ENCODE measurements around the gene CBLN2. TPM values are rescaled to one million over a fixed set of nuclear protein-coding genes. Genes with fewer than 3 reads are reported as not detected.

CBLN2 gene
- total RNA-seq, 1 donor from 2014 or later = not detected

- Histone ChIP-seq H3K27ac (no peak overlapping the region), H3K4me1 (no peaks in the 10 kb centered on the region), H3K9me3 (no peaks in the 10 kb centered on the region), H3K4me3 (no peak overlapping the region), H3K27me3 (ENCODE audit: low read depth) (peaks cover 44% of the 10 kb centered on the region), H3K36me3 (no peaks in the 10 kb centered on the region)
- no peak for TF ChIP-seq CTCF (IDR thresholded peaks at IDR 0.05)
- intact Hi-C loops (cut with DNase I) = no loop called here
- DNase-seq (no peak), ATAC-seq (no peak)
These were observed 1.8 kb downstream of the CBLN2 start for GRCh38 chr18:72542342-72542741.

DNA sequence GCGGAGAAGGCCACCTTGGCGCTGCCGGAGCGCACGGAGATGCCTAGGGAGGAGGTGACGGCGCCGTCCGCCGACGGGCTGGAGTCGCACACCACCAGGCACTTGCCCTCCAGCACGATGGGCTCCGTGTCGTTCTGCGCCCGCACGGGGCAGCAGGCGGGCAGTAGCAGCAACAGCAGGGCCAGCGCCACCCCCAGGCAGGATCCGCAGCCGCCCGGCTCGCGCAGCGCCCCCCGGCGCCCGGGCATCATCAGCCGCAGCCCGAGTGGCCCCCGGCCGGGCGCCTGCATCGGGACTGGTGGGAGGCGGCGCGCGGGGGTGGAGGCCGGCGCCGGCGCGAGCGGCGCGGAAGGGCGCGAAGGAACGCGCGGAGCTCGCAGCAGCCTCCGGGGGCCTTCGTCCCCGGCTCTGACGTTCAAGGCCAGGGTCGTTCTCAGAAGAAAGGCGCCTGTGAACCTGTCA lies 2.2 kb downstream of the CBLN2 start:
- intact Hi-C loops (cut with DNase I) = no loop called here
- DNase-seq = no peak
- Histone ChIP-seq H3K4me3 (no peak overlapping the region), H3K9me3 (no peaks in the 10 kb centered on the region), H3K27me3 (ENCODE audit: low read depth) (peaks cover 44% of the 10 kb centered on the region), H3K4me1 (no peaks in the 10 kb centered on the region), H3K27ac (no peak overlapping the region), H3K36me3 (no peaks in the 10 kb centered on the region)
- ATAC-seq = no peak
- TF ChIP-seq CTCF (IDR thresholded peaks at IDR 0.05) = no peak

DNA sequence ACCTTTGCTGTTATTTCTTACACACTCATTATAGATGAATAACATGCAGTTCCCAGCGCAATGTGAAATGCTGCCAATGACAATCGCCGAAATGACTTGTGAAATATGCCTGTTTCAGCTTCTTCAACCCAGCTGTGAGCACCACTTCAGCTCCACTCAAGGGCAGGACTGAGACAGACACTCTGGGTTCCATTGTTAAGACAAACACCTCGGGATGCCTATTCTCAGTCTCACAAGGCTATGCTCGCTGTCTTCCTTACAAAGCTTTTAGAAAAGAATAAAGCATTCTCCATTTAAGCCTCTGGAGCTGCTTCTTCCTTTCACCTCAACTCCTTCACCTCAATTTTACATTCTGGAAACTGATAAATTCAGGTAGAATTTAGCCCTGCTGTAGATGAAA lies 4.2 kb downstream of the CBLN2 start:
- intact Hi-C loops (cut with DNase I) = no loop called here
- Histone ChIP-seq H3K4me1 (no peaks in the 10 kb centered on the region), H3K36me3 (no peaks in the 10 kb centered on the region), H3K27me3 (ENCODE audit: low read depth) (peaks cover 35% of the 10 kb centered on the region), H3K9me3 (no peaks in the 10 kb centered on the region), H3K27ac (no peak overlapping the region), H3K4me3 (no peak overlapping the region)
- no peak for DNase-seq
- no peak for ATAC-seq
- no peak for TF ChIP-seq CTCF (IDR thresholded peaks at IDR 0.05)

- no peak for TF ChIP-seq CTCF (IDR thresholded peaks at IDR 0.05)
- no peak for ATAC-seq
- no peak overlapping the region for H3K27ac ChIP-seq
- H3K4me3 ChIP-seq = no peak overlapping the region
- H3K36me3 ChIP-seq = no peaks in the 10 kb centered on the region
- no peaks in the 10 kb centered on the region for H3K9me3 ChIP-seq
- intact Hi-C loops (cut with DNase I) = no loop called here
- no peaks in the 10 kb centered on the region for H3K4me1 ChIP-seq
- no peaks in the 10 kb centered on the region for H3K27me3 ChIP-seq (ENCODE audit: low read depth)
- DNase-seq = no peak
These were observed 13.5 kb downstream of the CBLN2 start for GRCh38 chr18:72530622-72531021.

GRCh38 chr18:72504866-72505265 lies 39.3 kb downstream of the CBLN2 start:
- Histone ChIP-seq H3K4me1 (no peaks in the 10 kb centered on the region), H3K36me3 (no peaks in the 10 kb centered on the region), H3K27me3 (ENCODE audit: low read depth) (no peaks in the 10 kb centered on the region), H3K4me3 (no peak overlapping the region), H3K9me3 (no peaks in the 10 kb centered on the region), H3K27ac (no peak overlapping the region)
- intact Hi-C loops (cut with DNase I) = no loop called here
- no peak for TF ChIP-seq CTCF (IDR thresholded peaks at IDR 0.05)
- ATAC-seq (no peak), DNase-seq (no peak)

Measured in lower lobe of right lung (tissue), 2 donors.